Measurements from ENCODE around the gene MUS81. TPM values are rescaled to one million over a fixed set of nuclear protein-coding genes. Genes with fewer than 3 reads are reported as not detected.

MUS81 gene
- total and polyA plus RNA-seq, 7 donors: 33.5 to 61.8 (median 42.9) TPM

DNA sequence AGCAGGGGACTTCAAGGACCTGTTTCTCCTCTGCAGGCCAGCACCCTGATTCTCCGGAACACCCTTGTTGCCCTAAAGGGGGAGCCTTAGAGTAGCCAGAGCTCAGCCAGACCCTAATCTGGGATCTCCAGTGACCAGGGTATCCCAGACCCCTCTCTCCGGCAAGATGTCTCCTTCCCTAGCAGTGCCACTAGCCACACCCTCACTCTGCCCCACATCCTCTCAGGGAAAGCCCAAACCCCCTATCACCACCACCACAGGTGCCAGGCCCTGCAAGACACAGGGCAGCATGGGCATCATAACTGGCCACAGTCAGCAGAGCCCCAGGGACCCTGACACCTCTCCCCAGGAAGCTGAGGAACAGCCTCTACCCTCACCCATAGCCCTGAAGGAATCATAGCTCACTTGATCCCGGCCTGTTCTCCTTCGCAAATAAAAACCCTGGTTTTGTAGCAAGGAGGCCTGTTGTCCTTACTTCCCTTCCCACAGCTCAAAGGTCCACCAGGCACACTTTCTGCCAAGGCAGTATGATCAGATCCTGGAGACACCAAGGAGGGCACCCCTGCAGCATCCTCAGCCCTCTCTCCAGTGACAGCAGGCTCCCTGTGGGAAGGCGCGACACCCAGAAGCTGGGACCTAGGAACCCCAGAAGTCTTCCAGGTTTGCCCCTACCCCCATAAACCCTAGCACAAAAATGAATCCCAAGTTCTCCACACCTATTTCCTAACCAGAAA is 6.8 kb upstream of the MUS81 start:
- intact Hi-C loops (cut with DNase I): no loop called here
- Histone ChIP-seq H3K27me3 (no peaks in the 10 kb centered on the region), H3K4me1 (peaks cover 0 to 46% (median 40%) of the 10 kb centered on the region in 4 donors), H3K4me3 (no peak overlapping the region), H3K27ac (peak overlapping the region in 2 of 4 donors; percentile 7 to 38), H3K36me3 (peaks cover 30 to 57% (median 47%) of the 10 kb centered on the region in 4 donors), H3K9me3 (peaks cover 0 to 6% (median 2%) of the 10 kb centered on the region in 4 donors)
- peak; percentile 61 for DNase-seq
- WGBS, 2 donors: 26 to 79% methylated on average over 6 of the region's 6 CpGs
- TF ChIP-seq CTCF (IDR thresholded peaks at IDR 0.05) (no peak), POLR2A (IDR thresholded peaks at IDR 0.05) (no peak), POLR2AphosphoS5 (IDR thresholded peaks at IDR 0.05) (no peak), EP300 (IDR thresholded peaks at IDR 0.05) (no peak)

DNA sequence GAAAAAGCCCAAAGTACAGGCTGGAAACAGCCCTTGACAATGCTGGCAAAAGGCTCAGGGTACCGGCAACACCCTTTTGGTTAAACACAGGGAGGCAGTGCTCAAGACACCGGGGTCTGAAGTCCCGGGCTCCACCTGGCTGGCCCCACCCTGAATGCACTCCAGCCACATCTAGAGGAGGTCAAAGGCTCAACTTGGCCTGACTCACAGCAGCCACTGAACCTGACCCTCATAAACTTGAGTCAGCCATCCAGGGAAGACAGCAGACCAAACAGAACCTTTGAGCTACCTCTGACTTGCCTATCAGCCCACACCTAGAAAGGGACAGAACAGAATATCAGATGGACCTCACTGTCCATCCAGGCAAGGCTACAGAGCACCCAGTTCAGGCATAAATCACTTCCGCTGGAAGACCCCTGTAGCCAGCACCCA is 6.1 kb upstream of the MUS81 start:
- Histone ChIP-seq H3K27ac (peak overlapping the region in 1 of 4 donors; percentile 7), H3K9me3 (peaks cover 0 to 6% (median 2%) of the 10 kb centered on the region in 4 donors), H3K4me1 (peaks cover 0 to 49% (median 40%) of the 10 kb centered on the region in 4 donors), H3K27me3 (no peaks in the 10 kb centered on the region), H3K36me3 (peaks cover 30 to 57% (median 47%) of the 10 kb centered on the region in 4 donors), H3K4me3 (no peak overlapping the region)
- 25 to 73% methylated on average over 4 of the region's 4 CpGs for WGBS, 2 donors
- DNase-seq: peak; percentile 52
- TF ChIP-seq CTCF (IDR thresholded peaks at IDR 0.05) (no peak), EP300 (IDR thresholded peaks at IDR 0.05) (no peak), POLR2AphosphoS5 (IDR thresholded peaks at IDR 0.05) (no peak), POLR2A (IDR thresholded peaks at IDR 0.05) (no peak)
- intact Hi-C loops (cut with DNase I): no loop called here

- intact Hi-C loops (cut with DNase I): loop anchor here (5.0 kb wide), 2 partner anchors 62 to 283 kb away; partner anchors contain the start of genes C11orf68, DRAP1, FAM89B and ZNRD2
- 30 to 70% methylated on average over 15 of the region's 15 CpGs for WGBS, 2 donors
- Histone ChIP-seq H3K4me3 (no peak overlapping the region), H3K27ac (peak overlapping the region in 1 of 4 donors; percentile 99), H3K27me3 (no peaks in the 10 kb centered on the region), H3K9me3 (peaks cover 0 to 6% (median 2%) of the 10 kb centered on the region in 4 donors), H3K36me3 (peaks cover 30 to 57% (median 47%) of the 10 kb centered on the region in 4 donors), H3K4me1 (peaks cover 0 to 54% (median 40%) of the 10 kb centered on the region in 4 donors)
- DNase-seq: peak; percentile 68
- TF ChIP-seq POLR2AphosphoS5 (IDR thresholded peaks at IDR 0.05) (no peak), EP300 (IDR thresholded peaks at IDR 0.05) (no peak), POLR2A (IDR thresholded peaks at IDR 0.05) (no peak), CTCF (IDR thresholded peaks at IDR 0.05) (no peak)
Measured at GRCh38 chr11:65854852-65855837, 5.1 kb upstream of the MUS81 start.

- Histone ChIP-seq H3K27me3 (no peaks in the 10 kb centered on the region), H3K4me1 (peaks cover 0 to 57% (median 41%) of the 10 kb centered on the region in 4 donors), H3K36me3 (peaks cover 30 to 53% (median 46%) of the 10 kb centered on the region in 4 donors), H3K27ac (peak overlapping the region in 3 of 4 donors; percentile 92 to 99 (median 98)), H3K4me3 (peak overlapping the region in 2 of 4 donors; percentile 79 to 97), H3K9me3 (peaks cover 0 to 5% (median 2%) of the 10 kb centered on the region in 4 donors)
- 46 to 83% methylated on average over 15 of the region's 15 CpGs for WGBS, 2 donors
- intact Hi-C loops (cut with DNase I): loop anchor here (5.0 kb wide), 2 partner anchors 61 to 284 kb away; partner anchors contain the start of genes C11orf68, DRAP1, FAM89B and ZNRD2
- no peak for TF ChIP-seq CTCF (IDR thresholded peaks at IDR 0.05)
- TF ChIP-seq POLR2AphosphoS5 (IDR thresholded peaks at IDR 0.05): no peak
- TF ChIP-seq POLR2A (IDR thresholded peaks at IDR 0.05): no peak
- no peak for TF ChIP-seq EP300 (IDR thresholded peaks at IDR 0.05)
- no peak for DNase-seq
Measured at GRCh38 chr11:65855927-65856363, 4.3 kb upstream of the MUS81 start.
